A549 (cell line): Measurements from ENCODE around the gene NRDE2. TPM values are rescaled to one million over a fixed set of nuclear protein-coding genes. Genes with fewer than 3 reads are reported as not detected.

Experiments used
- ATAC-seq, 2 experiments: fragments of 200-7000 bp in 1 of 2; fragments of >200 bp in 1 of 2; cut with Nextera tagmentation in 1 of 2; cut with Tn5 transposase in 1 of 2; 3 replicates each; pipeline versions ENCODE4 v1.8.0 to v1.9.1; 2018 to 2020; ENCODE audit warnings: mild to moderate bottlenecking in 1 of 2, moderate library complexity in 1 of 2
- CTCF ChIA-PET: fragments of 300-600 bp; sonication (Branson Sonifier 250); formaldehyde crosslinking; extraction: SDS; loops from one replicate; lab custom pipeline; 2021; ENCODE audit warnings: antibody characterized with exemption, inconsistent platforms; lab: Yijun Ruan, JAX
- POLR2A ChIA-PET: fragments of 350-600 bp; formaldehyde crosslinking; extraction: SDS; loops from one replicate; lab custom pipeline; 2021; ENCODE audit warnings: antibody characterized with exemption, inconsistent platforms; lab: Yijun Ruan, JAX
- DNase-seq, 2 experiments: peaks; one replicate each; pipeline versions ENCODE4 v3.0.0 to v3.0.0-alpha.2; 2011 to 2016; ENCODE audit warnings: low read depth in 1 of 2, low spot score in 1 of 2
- FAIRE-seq: peaks from 2 replicates; lab custom pipeline; 2011; peaks lifted over from hg19 to GRCh38; lab: Jason Lieb, UNC
- H3K27ac ChIP-seq, 2 experiments: fragments of >200 bp; sonication (Bioruptor Twin); formaldehyde crosslinking; 3 replicates each; pipeline ENCODE4 v1.5.1; 2016 to 2017
- H3K4me1 ChIP-seq: fragments of >200 bp; sonication (Bioruptor Twin); formaldehyde crosslinking; 3 replicates; pipeline ENCODE4 v1.6.1; 2016
- H3K4me2 ChIP-seq: fragments of >200 bp; sonication (Bioruptor Twin); formaldehyde crosslinking; 3 replicates; pipeline ENCODE4 v1.6.1; 2016
- H3K4me3 ChIP-seq: fragments of >200 bp; sonication (Bioruptor Twin); formaldehyde crosslinking; 3 replicates; pipeline ENCODE4 v1.5.1; 2016
- H3K9me3 ChIP-seq: fragments of >200 bp; sonication (Bioruptor Twin); formaldehyde crosslinking; 3 replicates; pipeline ENCODE4 v1.6.1; 2016
- BHLHE40 ChIP-seq: IDR thresholded peaks from 2 replicates; pipeline ENCODE4 v1.6.1; 2012; ENCODE audit warnings: low read depth, low read length, inconsistent platforms
- CBX2 ChIP-seq: fragments of 200-600 bp; sonication (generic); IDR thresholded peaks from 2 replicates; pipeline ENCODE4 v1.6.1; 2016; ENCODE audit warnings: low read depth, mild to moderate bottlenecking, borderline replicate concordance
- CBX8 ChIP-seq: fragments of 200-600 bp; sonication (generic); IDR thresholded peaks from 2 replicates; pipeline ENCODE4 v1.6.1; 2016
- CEBPB ChIP-seq, 2 experiments: fragments of >200 bp in 1 of 2; sonication (Bioruptor Twin) in 1 of 2; formaldehyde crosslinking in 1 of 2; IDR thresholded peaks; 2 replicates each; pipeline ENCODE4 v1.6.1; 2012 to 2016
- CTCF ChIP-seq: fragments of >200 bp; sonication (Bioruptor Twin); formaldehyde crosslinking; IDR thresholded peaks from 3 replicates; pipeline ENCODE4 v1.5.1; 2016
- EHF ChIP-seq: fragments of 250-450 bp; sonication (Bioruptor Pico); IDR thresholded peaks from 2 replicates; pipeline ENCODE4 v1.5.0; 2020; ENCODE audit warnings: mild to moderate bottlenecking
- EHMT2 ChIP-seq: fragments of 200-600 bp; sonication (generic); IDR thresholded peaks from 2 replicates; pipeline ENCODE4 v1.6.1; 2016; ENCODE audit warnings: antibody characterized with exemption, low read depth, mild to moderate bottlenecking, moderate library complexity
- ESRRA ChIP-seq: fragments of 150-350 bp; IDR thresholded peaks from 2 replicates; pipeline ENCODE4 v1.6.1; 2014; ENCODE audit warnings: mild to moderate bottlenecking, low read length, borderline replicate concordance
- FOSL2 ChIP-seq, 2 experiments: fragments of 450-650 bp in 1 of 2; fragments of >200 bp in 1 of 2; sonication (Bioruptor Twin) in 1 of 2; formaldehyde crosslinking; IDR thresholded peaks; 2 replicates each; pipeline versions ENCODE4 v1.5.0 to v1.6.1; 2016 to 2020; ENCODE audit warnings: mild to moderate bottlenecking in 1 of 2, moderate library complexity in 1 of 2
- GATA3 ChIP-seq: IDR thresholded peaks from 2 replicates; pipeline ENCODE4 v1.6.1; 2012; ENCODE audit warnings: borderline replicate concordance
- HEYL ChIP-seq: fragments of 250-450 bp; sonication (Bioruptor Pico); IDR thresholded peaks from 2 replicates; pipeline ENCODE4 v1.8.0; 2021; ENCODE audit warnings: mild to moderate bottlenecking, moderate library complexity
- HOXA7 ChIP-seq: fragments of 250-450 bp; sonication (Bioruptor Pico); IDR thresholded peaks from 2 replicates; pipeline ENCODE4 v1.5.0; 2020; ENCODE audit warnings: mild to moderate bottlenecking, moderate library complexity
- HOXB13 ChIP-seq: fragments of 250-450 bp; sonication (Bioruptor Pico); IDR thresholded peaks from 2 replicates; pipeline ENCODE4 v1.5.0; 2020; ENCODE audit warnings: low read depth, mild to moderate bottlenecking, moderate library complexity
- KDM1A ChIP-seq: fragments of 200-600 bp; sonication (generic); IDR thresholded peaks from 2 replicates; pipeline ENCODE4 v1.6.1; 2016; ENCODE audit warnings: low read depth, mild to moderate bottlenecking
- KDM5A ChIP-seq: fragments of 200-600 bp; sonication (generic); IDR thresholded peaks from 2 replicates; pipeline ENCODE4 v1.6.1; 2016; ENCODE audit warnings: antibody characterized with exemption, mild to moderate bottlenecking
- MAZ ChIP-seq: fragments of 150-350 bp; IDR thresholded peaks from 2 replicates; pipeline ENCODE4 v1.6.1; 2014; ENCODE audit warnings: antibody characterized with exemption, low read depth, low read length, borderline replicate concordance
- MYC ChIP-seq: IDR thresholded peaks from 2 replicates; pipeline ENCODE4 v1.6.1; 2012; ENCODE audit warnings: mild to moderate bottlenecking, inconsistent platforms, low read length, improper control_type of control experiment, borderline replicate concordance
- NPAS2 ChIP-seq: fragments of 250-450 bp; sonication (Bioruptor Pico); IDR thresholded peaks from 2 replicates; pipeline ENCODE4 v1.8.0; 2022; ENCODE audit warnings: mild to moderate bottlenecking, moderate library complexity, borderline replicate concordance
- PBX3 ChIP-seq: IDR thresholded peaks from 2 replicates; pipeline ENCODE4 v1.6.1; 2012
- PHF8 ChIP-seq: fragments of 200-600 bp; sonication (generic); IDR thresholded peaks from 2 replicates; pipeline ENCODE4 v1.6.1; 2016; ENCODE audit warnings: low read depth, mild to moderate bottlenecking, antibody characterized with exemption, moderate library complexity, borderline replicate concordance
- POLR2A ChIP-seq: IDR thresholded peaks from 2 replicates; pipeline ENCODE4 v1.6.1; 2012; ENCODE audit warnings: mild to moderate bottlenecking, low read length
- POLR2AphosphoS2 ChIP-seq: conservative IDR thresholded peaks from 2 replicates; pipeline ENCODE4 v1.6.1; 2012; ENCODE audit warnings: low read length, improper control_type of control experiment, inconsistent platforms
- RCOR1 ChIP-seq: fragments of 150-350 bp; IDR thresholded peaks from 2 replicates; pipeline ENCODE4 v1.6.1; 2014; ENCODE audit warnings: antibody characterized with exemption, low read length, low read depth
- TFCP2L1 ChIP-seq: fragments of 250-450 bp; sonication (Bioruptor Pico); IDR thresholded peaks from 2 replicates; pipeline ENCODE4 v1.5.0; 2021; ENCODE audit warnings: mild to moderate bottlenecking
- TP53 ChIP-seq: fragments of 250-450 bp; sonication (Bioruptor Pico); IDR thresholded peaks from 2 replicates; pipeline ENCODE4 v1.5.0; 2021; ENCODE audit warnings: mild to moderate bottlenecking, moderate library complexity
- USF2 ChIP-seq: fragments of 450-650 bp; IDR thresholded peaks from 2 replicates; pipeline ENCODE4 v1.6.1; 2014; ENCODE audit warnings: antibody characterized with exemption
- ZSCAN20 ChIP-seq: fragments of 250-450 bp; sonication (Bioruptor Pico); IDR thresholded peaks from 2 replicates; pipeline ENCODE4 v1.8.0; 2022; ENCODE audit warnings: mild to moderate bottlenecking, moderate library complexity
- WGBS: methylation state at CpG from one replicate; pipeline ENCODE4 v1.1.6; 2017; ENCODE audit errors: missing lambda C conversion rate; 5-methylcytosine and 5-hydroxymethylcytosine counted together
- polyA plus RNA-seq, 4 experiments: library from polyadenylated mRNA; depleted of rRNA in 3 of 4; stranded (reverse); fragments of >200 nt; fragmentation: RNase III in 1 of 4; extraction: RNeasy Plus Mini Kit Qiagen cat#74134 plus additional on column Dnase treatment in 1 of 4; gene quantifications; 2 replicates in 3 of 4; 3 replicates in 1 of 4; pipeline ENCODE4 v1.2.3, GENCODE V29; 2011 to 2017
- TF ChIP-seq, protein P1 (sequence below): fragments of >200 bp; sonication (Bioruptor Twin); formaldehyde crosslinking; IDR thresholded peaks from 2 replicates; pipeline ENCODE4 v1.6.1; 2016
- TF ChIP-seq, protein P2 (sequence below): fragments of >200 bp; sonication (Bioruptor Twin); formaldehyde crosslinking; IDR thresholded peaks from 3 replicates; pipeline ENCODE4 v1.6.1; 2016
- TF ChIP-seq, protein P3 (sequence below): fragments of 250-450 bp; sonication (Bioruptor Pico); IDR thresholded peaks from 2 replicates; pipeline ENCODE4 v1.5.0; 2020; ENCODE audit warnings: low read depth, mild to moderate bottlenecking, moderate library complexity

NRDE2 gene
- polyA plus RNA-seq, 2 of the 4 experiments (the other 2 are of a cell fraction): 11.6 to 12.7 TPM

DNA sequence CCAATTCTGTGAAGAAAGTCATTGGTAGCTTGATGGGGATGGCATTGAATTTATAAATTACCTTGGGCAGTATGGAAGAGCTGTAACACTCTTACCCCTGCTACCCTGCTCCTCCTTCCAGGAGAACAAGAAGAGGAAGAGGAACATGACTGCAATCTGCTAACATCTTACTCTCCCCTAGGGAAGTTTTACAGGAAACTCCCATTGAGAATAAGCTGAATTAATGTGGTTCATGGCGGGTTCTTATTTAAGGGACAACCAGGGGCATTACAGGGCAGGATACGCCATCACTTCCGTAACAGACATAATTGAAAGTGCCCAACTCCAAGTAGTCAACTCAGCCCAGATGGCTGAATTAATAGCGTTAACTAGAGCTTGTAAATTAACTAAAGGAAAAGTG is 84.8 kb downstream of the NRDE2 start:
- Histone ChIP-seq H3K4me3 (no peak overlapping the region), H3K4me2 (no peak overlapping the region), H3K4me1 (no peaks in the 10 kb centered on the region), H3K9me3 (peaks cover under 1% of the 10 kb centered on the region; the same call in 1 of the 3 replicates), H3K27ac (no peak overlapping the region)
- DNase-seq: no peak
- POLR2A ChIA-PET: no interaction called here
- TF ChIP-seq USF2 (no peak), CBX2 (no peak), MAZ (no peak), CTCF (no peak), NPAS2 (CRISPR knock-in tag) (no peak), ZSCAN20 (CRISPR knock-in tag) (no peak), HOXA7 (CRISPR knock-in tag) (no peak), POLR2A (no peak), ESRRA (no peak), TP53 (CRISPR knock-in tag) (no peak), RCOR1 (no peak), GATA3 (no peak), HOXB13 (CRISPR knock-in tag) (no peak)
- TF ChIP-seq, protein P1, sequence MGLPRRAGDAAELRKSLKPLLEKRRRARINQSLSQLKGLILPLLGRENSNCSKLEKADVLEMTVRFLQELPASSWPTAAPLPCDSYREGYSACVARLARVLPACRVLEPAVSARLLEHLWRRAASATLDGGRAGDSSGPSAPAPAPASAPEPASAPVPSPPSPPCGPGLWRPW: no peak
- TF ChIP-seq, protein P2, sequence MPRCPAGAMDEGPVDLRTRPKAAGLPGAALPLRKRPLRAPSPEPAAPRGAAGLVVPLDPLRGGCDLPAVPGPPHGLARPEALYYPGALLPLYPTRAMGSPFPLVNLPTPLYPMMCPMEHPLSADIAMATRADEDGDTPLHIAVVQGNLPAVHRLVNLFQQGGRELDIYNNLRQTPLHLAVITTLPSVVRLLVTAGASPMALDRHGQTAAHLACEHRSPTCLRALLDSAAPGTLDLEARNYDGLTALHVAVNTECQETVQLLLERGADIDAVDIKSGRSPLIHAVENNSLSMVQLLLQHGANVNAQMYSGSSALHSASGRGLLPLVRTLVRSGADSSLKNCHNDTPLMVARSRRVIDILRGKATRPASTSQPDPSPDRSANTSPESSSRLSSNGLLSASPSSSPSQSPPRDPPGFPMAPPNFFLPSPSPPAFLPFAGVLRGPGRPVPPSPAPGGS: no peak
- WGBS: 72% methylated on average over 4 of the region's 4 CpGs
- CTCF ChIA-PET: interaction anchor here (0.6 to 1.8 kb wide), 3 partner anchors 12 to 296 kb away, joined by 4 to 8 read pairs (median 5); no protein-coding TSS in a partner anchor
- FAIRE-seq: no peak
- ATAC-seq: no peak

DNA sequence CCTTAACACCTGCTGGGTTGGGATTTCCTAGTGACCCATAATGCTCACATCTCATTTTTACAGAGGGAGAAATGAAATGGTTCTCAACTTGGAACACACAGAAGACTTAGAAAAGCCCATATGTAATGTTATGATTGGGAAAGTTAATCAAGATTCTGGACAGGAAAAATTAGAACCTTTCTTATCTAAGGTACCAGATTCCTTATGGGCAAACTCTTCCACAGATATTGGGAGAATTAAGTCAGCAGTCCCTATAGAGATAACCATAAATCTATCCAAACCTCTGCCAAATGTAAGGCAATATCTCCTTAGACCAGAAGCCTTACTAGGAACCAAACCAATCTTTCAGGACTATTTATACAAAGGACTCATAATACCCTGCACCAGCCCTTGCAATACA is 89.3 kb downstream of the NRDE2 start:
- Histone ChIP-seq H3K9me3 (peaks cover 43% of the 10 kb centered on the region), H3K27ac (no peak overlapping the region), H3K4me2 (no peak overlapping the region), H3K4me3 (no peak overlapping the region), H3K4me1 (no peaks in the 10 kb centered on the region)
- no peak for ATAC-seq
- no peak for DNase-seq
- no peak for FAIRE-seq
- ChIA-PET POLR2A (no interaction called here), CTCF (no interaction called here)
- TF ChIP-seq CEBPB (IDR thresholded peaks at IDR 0.05): no peak
- TF ChIP-seq, protein P1: no peak
- no peak for TF ChIP-seq EHMT2
- TF ChIP-seq PBX3: no peak
- TF ChIP-seq MYC: no peak
- no peak for TF ChIP-seq CTCF
- no peak for TF ChIP-seq KDM1A
- TF ChIP-seq FOSL2 (IDR thresholded peaks at IDR 0.05): no peak
- TF ChIP-seq FOSL2 (CRISPR knock-in tag; IDR thresholded peaks at IDR 0.05): no peak
- no peak for TF ChIP-seq EHF
- no peak for TF ChIP-seq TFCP2L1
- no peak for TF ChIP-seq POLR2AphosphoS2
- no peak for TF ChIP-seq KDM5A
- no peak for TF ChIP-seq BHLHE40
- TF ChIP-seq, protein P3, sequence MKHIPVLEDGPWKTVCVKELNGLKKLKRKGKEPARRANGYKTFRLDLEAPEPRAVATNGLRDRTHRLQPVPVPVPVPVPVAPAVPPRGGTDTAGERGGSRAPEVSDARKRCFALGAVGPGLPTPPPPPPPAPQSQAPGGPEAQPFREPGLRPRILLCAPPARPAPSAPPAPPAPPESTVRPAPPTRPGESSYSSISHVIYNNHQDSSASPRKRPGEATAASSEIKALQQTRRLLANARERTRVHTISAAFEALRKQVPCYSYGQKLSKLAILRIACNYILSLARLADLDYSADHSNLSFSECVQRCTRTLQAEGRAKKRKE (CRISPR knock-in tag): no peak
- TF ChIP-seq HEYL (CRISPR knock-in tag): no peak
- no peak for TF ChIP-seq CBX8
- no peak for TF ChIP-seq PHF8
